HG03442 (cell line): ENCODE results near the gene KCTD12.

Source experiments
- ATAC-seq: cut with Tn5 transposase; IDR thresholded peaks from one replicate; pipeline ENCODE4 v1.9.1; 2021; ENCODE audit warnings: mild to moderate bottlenecking, moderate library complexity; ENCODE audit not compliant: unreplicated experiment

KCTD12 gene

GRCh38 chr13:76860706-76861105 lies 25.5 kb downstream of the KCTD12 start:
- no peak for ATAC-seq

- no peak for ATAC-seq
These were observed 31.3 kb downstream of the KCTD12 start for GRCh38 chr13:76854894-76855293.

GRCh38 chr13:76853921-76854608 lies 32.1 kb downstream of the KCTD12 start:
- ATAC-seq, result no peak

- no peak for ATAC-seq
These were observed 32.7 kb downstream of the KCTD12 start for GRCh38 chr13:76853481-76853880.

- ATAC-seq, result no peak
These were observed 33.2 kb downstream of the KCTD12 start for GRCh38 chr13:76852986-76853385.

GRCh38 chr13:76851961-76852360 lies 34.2 kb downstream of the KCTD12 start:
- ATAC-seq, result no peak

- ATAC-seq, result no peak
These were observed 36.7 kb downstream of the KCTD12 start for GRCh38 chr13:76849493-76849892.

GRCh38 chr13:76848596-76848995 lies 37.6 kb downstream of the KCTD12 start:
- no peak for ATAC-seq

GRCh38 chr13:76846363-76846762 lies 39.8 kb downstream of the KCTD12 start:
- ATAC-seq, result no peak

GRCh38 chr13:76845865-76846264 lies 40.3 kb downstream of the KCTD12 start:
- no peak for ATAC-seq

GRCh38 chr13:76845367-76845766 lies 40.8 kb downstream of the KCTD12 start:
- no peak for ATAC-seq

GRCh38 chr13:76837801-76838200 lies 48.4 kb downstream of the KCTD12 start:
- no peak for ATAC-seq

GRCh38 chr13:76836311-76836710 lies 49.9 kb downstream of the KCTD12 start:
- no peak for ATAC-seq

GRCh38 chr13:76833441-76833954 lies 52.7 kb downstream of the KCTD12 start:
- ATAC-seq, result no peak

GRCh38 chr13:76832258-76832988 lies 53.8 kb downstream of the KCTD12 start:
- ATAC-seq, result no peak

- ATAC-seq, result no peak
These were observed 55.4 kb downstream of the KCTD12 start for GRCh38 chr13:76830805-76831204.
